Neural cell (in vitro differentiated cells): ENCODE measurements around the gene KIAA2012.

Experiments used
- CTCF ChIP-seq: fragments of 450-650 bp; IDR thresholded peaks from 2 replicates; pipeline ENCODE4 v1.5.1; 2014; ENCODE audit warnings: antibody characterized with exemption, mild to moderate bottlenecking, moderate library complexity; ENCODE audit not compliant: poor library complexity, severe bottlenecking
- EZH2 ChIP-seq: fragments of 200-600, 300-800 bp; shearing (Covaris generic), sonication (generic); IDR thresholded peaks from 2 replicates; pipeline ENCODE4 v1.6.1; 2014; ENCODE audit warnings: antibody characterized with exemption, low read length, borderline replicate concordance, mild to moderate bottlenecking; ENCODE audit not compliant: insufficient read depth, poor library complexity, severe bottlenecking
- TAF1 ChIP-seq: IDR thresholded peaks from 2 replicates; pipeline ENCODE4 v1.6.1; 2012; ENCODE audit warnings: low read depth

DNA sequence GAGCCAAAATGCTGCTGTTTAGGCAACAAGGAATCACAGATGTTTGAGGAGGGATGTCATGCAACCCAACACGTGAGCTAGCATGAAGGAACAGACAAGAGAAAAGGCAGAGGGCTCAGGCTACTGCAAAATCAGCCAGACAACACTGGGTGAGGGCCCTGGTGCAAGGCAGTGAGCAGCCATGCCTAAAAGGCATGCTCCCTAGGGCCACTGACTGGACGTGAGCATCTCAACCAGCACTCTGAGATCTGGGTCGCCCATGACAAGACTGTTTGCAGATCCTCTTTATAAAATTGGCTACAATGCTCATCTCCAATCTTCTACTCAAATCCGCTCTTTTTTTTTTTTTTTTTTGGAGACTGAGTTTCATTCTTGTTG is 49.1 kb downstream of the KIAA2012 start:
- TF ChIP-seq EZH2 (no peak), TAF1 (no peak), CTCF (no peak)
